Keratinocyte (primary cell): ENCODE measurements around the gene OPHN1. TPM values are rescaled to one million over a fixed set of nuclear protein-coding genes. Genes with fewer than 3 reads are reported as not detected.

ENCODE experiments used
- DNase-seq: peaks from one replicate; pipeline ENCODE4 v3.0.0-alpha.2; 2011; ENCODE audit warnings: low read depth, missing footprints, low spot score
- FAIRE-seq: peaks from 2 replicates; lab custom pipeline; 2011; peaks lifted over from hg19 to GRCh38; lab: Jason Lieb, UNC
- H2AFZ ChIP-seq: 2 replicates; pipeline ENCODE4 v1.6.0; 2012; ENCODE audit warnings: low read length, control low read depth, inconsistent platforms; ENCODE audit not compliant: control insufficient read depth
- H3K27ac ChIP-seq: 2 replicates; pipeline ENCODE4 v1.5.1; 2011; ENCODE audit warnings: low read length; ENCODE audit not compliant: control insufficient read depth, insufficient read depth
- H3K27me3 ChIP-seq: 3 replicates; pipeline ENCODE4 v1.6.0; 2011; ENCODE audit warnings: low read length; ENCODE audit not compliant: control insufficient read depth, insufficient read depth; ENCODE audit errors: extremely low read depth
- H3K36me3 ChIP-seq, 2 experiments: 2 replicates in 1 of 2; 3 replicates in 1 of 2; pipeline ENCODE4 v1.5.1; 2011; ENCODE audit warnings: low read length in 2 of 2, mild to moderate bottlenecking in 1 of 2; ENCODE audit not compliant: control insufficient read depth in 2 of 2, insufficient read depth in 2 of 2; ENCODE audit errors: extremely low read depth in 1 of 2
- H3K4me1 ChIP-seq: 3 replicates; pipeline ENCODE4 v1.5.1; 2011; ENCODE audit warnings: low read length; ENCODE audit not compliant: control insufficient read depth, insufficient read depth; ENCODE audit errors: extremely low read depth
- H3K4me2 ChIP-seq: 3 replicates; pipeline ENCODE4 v1.6.0; 2011; ENCODE audit warnings: low read depth, low read length; ENCODE audit not compliant: control insufficient read depth, insufficient read depth; ENCODE audit errors: extremely low read depth
- H3K4me3 ChIP-seq, 3 experiments: fragments of 200-600 bp in 1 of 3; sonication (generic) in 1 of 3; 2 replicates in 2 of 3; 3 replicates in 1 of 3; pipeline ENCODE4 v1.5.1; 2011 to 2016; ENCODE audit warnings: low read length in 3 of 3, mild to moderate bottlenecking in 3 of 3, control low read depth in 2 of 3, inconsistent platforms in 1 of 3, low read depth in 1 of 3, mixed read lengths in 1 of 3, mixed run types in 1 of 3, moderate library complexity in 1 of 3; ENCODE audit not compliant: control insufficient read depth in 2 of 3, insufficient read depth in 2 of 3; ENCODE audit errors: extremely low read depth in 1 of 3
- H3K79me2 ChIP-seq: 2 replicates; pipeline ENCODE4 v1.6.0; 2012; ENCODE audit warnings: low read length; ENCODE audit not compliant: control insufficient read depth, insufficient read depth
- H3K9ac ChIP-seq: 3 replicates; pipeline ENCODE4 v1.6.0; 2011; ENCODE audit warnings: low read length; ENCODE audit not compliant: control insufficient read depth, insufficient read depth; ENCODE audit errors: extremely low read depth
- H3K9me1 ChIP-seq: 3 replicates; pipeline ENCODE4 v1.6.0; 2011; ENCODE audit warnings: low read length; ENCODE audit not compliant: control insufficient read depth, insufficient read depth; ENCODE audit errors: extremely low read depth
- H3K9me3 ChIP-seq: 2 replicates; pipeline ENCODE4 v1.5.1; 2012; ENCODE audit warnings: low read depth, low read length; ENCODE audit not compliant: control insufficient read depth
- H4K20me1 ChIP-seq: 3 replicates; pipeline ENCODE4 v1.6.0; 2011; ENCODE audit warnings: low read length; ENCODE audit not compliant: control insufficient read depth, insufficient read depth; ENCODE audit errors: extremely low read depth
- EZH2 ChIP-seq: IDR thresholded peaks from one replicate; pipeline ENCODE4 v1.6.1; 2012; ENCODE audit warnings: inconsistent platforms, mild to moderate bottlenecking, low read length, moderate library complexity
- dilution Hi-C: fragments of 300-500 bp; cut with MboI; formaldehyde crosslinking; loops from one replicate; pipeline ENCODE4 v1.7.0; 2020; ENCODE audit warnings: low sequenced_read_pairs; ENCODE audit not compliant: extremely low pct_ligation_motif_present
- polyA plus RNA-seq, 5 experiments: library from polyadenylated mRNA; depleted of rRNA in 3 of 5; stranded (reverse) in 3 of 5; stranded (forward) in 1 of 5; unstranded in 1 of 5; fragments of >200 nt; gene quantifications; 1 replicate in 1 of 5; 2 replicates in 3 of 5; 3 replicates in 1 of 5; pipeline versions ENCODE4 v1.2.1 to v1.2.3, GENCODE V29; 2011 to 2012; ENCODE audit warnings: missing spikeins in 2 of 5, low read depth in 1 of 5, low replicate concordance in 1 of 5
- TF ChIP-seq, protein P1 (sequence below), 3 experiments: IDR thresholded peaks in 1 of 3; conservative IDR thresholded peaks in 1 of 3; optimal IDR thresholded peaks in 1 of 3; 2 replicates in 2 of 3; 3 replicates in 1 of 3; pipeline versions ENCODE3 to v1.5.1; 2011; ENCODE audit warnings: low read length in 3 of 3, mild to moderate bottlenecking in 3 of 3, moderate library complexity in 2 of 3, control low read depth in 1 of 3, inconsistent platforms in 1 of 3; ENCODE audit not compliant: insufficient read depth in 2 of 3; ENCODE audit errors: extremely low read depth in 1 of 3

Gene OPHN1
- polyA plus RNA-seq, 1 donor (not counting 4 experiments of a cell fraction or from before 2014, with no cell fraction given), result 3.1 TPM

DNA sequence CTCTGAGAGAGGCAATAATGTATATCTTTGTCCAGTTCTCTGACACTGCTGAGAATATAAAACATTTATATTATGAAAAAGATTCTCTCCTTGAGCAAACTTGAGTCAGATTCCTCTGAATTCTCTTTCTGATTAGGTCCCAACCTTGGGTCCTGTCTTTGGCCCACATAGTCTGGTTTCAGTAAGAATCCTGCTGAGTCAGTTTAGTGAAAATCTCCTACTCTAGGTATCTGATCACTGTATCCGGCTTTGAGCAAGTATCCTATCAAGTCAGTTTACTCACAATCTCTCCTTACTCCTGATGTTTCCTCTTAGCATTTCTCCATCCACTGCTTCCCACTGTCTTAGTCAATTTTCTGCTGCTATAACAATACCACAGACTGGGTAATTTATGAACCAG is 253.9 kb downstream of the OPHN1 start:
- H3K27me3 ChIP-seq, result no peaks in the 10 kb centered on the region
- dilution Hi-C loops, result no loop called here
- H3K27ac ChIP-seq, result no peak overlapping the region
- no peaks in the 10 kb centered on the region for H3K4me1 ChIP-seq
- no peak overlapping the region for H3K4me2 ChIP-seq
- no peaks in the 10 kb centered on the region for H3K9me3 ChIP-seq
- H3K4me3 ChIP-seq, result no peak overlapping the region
- H4K20me1 ChIP-seq, result no peaks in the 10 kb centered on the region
- FAIRE-seq, result no peak
- TF ChIP-seq, protein P1, sequence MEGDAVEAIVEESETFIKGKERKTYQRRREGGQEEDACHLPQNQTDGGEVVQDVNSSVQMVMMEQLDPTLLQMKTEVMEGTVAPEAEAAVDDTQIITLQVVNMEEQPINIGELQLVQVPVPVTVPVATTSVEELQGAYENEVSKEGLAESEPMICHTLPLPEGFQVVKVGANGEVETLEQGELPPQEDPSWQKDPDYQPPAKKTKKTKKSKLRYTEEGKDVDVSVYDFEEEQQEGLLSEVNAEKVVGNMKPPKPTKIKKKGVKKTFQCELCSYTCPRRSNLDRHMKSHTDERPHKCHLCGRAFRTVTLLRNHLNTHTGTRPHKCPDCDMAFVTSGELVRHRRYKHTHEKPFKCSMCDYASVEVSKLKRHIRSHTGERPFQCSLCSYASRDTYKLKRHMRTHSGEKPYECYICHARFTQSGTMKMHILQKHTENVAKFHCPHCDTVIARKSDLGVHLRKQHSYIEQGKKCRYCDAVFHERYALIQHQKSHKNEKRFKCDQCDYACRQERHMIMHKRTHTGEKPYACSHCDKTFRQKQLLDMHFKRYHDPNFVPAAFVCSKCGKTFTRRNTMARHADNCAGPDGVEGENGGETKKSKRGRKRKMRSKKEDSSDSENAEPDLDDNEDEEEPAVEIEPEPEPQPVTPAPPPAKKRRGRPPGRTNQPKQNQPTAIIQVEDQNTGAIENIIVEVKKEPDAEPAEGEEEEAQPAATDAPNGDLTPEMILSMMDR (optimal IDR thresholded peaks at IDR 0.05 in 1 of 3, IDR thresholded peaks at IDR 0.05 in 1 of 3, conservative IDR thresholded peaks at IDR 0.05 in 1 of 3; ENCODE audit: extremely low read depth in 1 of 3, insufficient read depth in 2 of 3, low read length in 3 of 3), result no peak
- no peak for TF ChIP-seq EZH2
- no peak overlapping the region for H3K9ac ChIP-seq
- no peaks in the 10 kb centered on the region for H3K79me2 ChIP-seq
- no peaks in the 10 kb centered on the region for H3K36me3 ChIP-seq
- DNase-seq, result no peak
- H3K9me1 ChIP-seq, result no peaks in the 10 kb centered on the region
- H2AFZ ChIP-seq, result no peak overlapping the region

DNA sequence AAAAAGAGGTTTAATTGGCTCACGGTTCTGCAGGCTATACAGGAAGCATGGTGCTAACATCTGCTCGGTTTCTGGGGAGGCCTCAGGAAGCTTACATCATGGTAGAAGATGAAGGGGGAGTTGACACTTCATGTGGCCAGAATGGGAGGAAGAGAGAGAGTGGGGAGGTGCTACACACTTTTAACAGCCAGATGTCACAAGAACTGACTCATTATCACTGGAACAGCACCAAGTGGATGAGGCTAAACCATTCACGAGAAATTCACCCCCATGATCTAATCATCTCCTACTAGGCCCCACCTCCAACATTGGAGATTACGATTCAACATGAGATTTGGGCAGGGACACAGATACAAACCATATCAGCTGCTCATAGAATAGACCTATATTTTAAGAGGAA is 255.8 kb downstream of the OPHN1 start:
- no peak for FAIRE-seq
- dilution Hi-C loops, result no loop called here

More for the DNA sequence above, 255.8 kb downstream of the OPHN1 start:
- DNase-seq, result no peak
- no peak overlapping the region for H3K4me2 ChIP-seq
- no peaks in the 10 kb centered on the region for H3K79me2 ChIP-seq
- H3K4me1 ChIP-seq, result no peaks in the 10 kb centered on the region
- no peaks in the 10 kb centered on the region for H4K20me1 ChIP-seq
- no peak overlapping the region for H3K27ac ChIP-seq
- H2AFZ ChIP-seq, result no peak overlapping the region
- H3K9ac ChIP-seq, result no peak overlapping the region
- no peaks in the 10 kb centered on the region for H3K27me3 ChIP-seq
- TF ChIP-seq EZH2, result no peak
- TF ChIP-seq, protein P1 (optimal IDR thresholded peaks at IDR 0.05 in 1 of 3, IDR thresholded peaks at IDR 0.05 in 1 of 3, conservative IDR thresholded peaks at IDR 0.05 in 1 of 3; ENCODE audit: extremely low read depth in 1 of 3, insufficient read depth in 2 of 3, low read length in 3 of 3), result no peak
- H3K4me3 ChIP-seq, result no peak overlapping the region
- H3K9me1 ChIP-seq, result no peaks in the 10 kb centered on the region
- H3K36me3 ChIP-seq, result no peaks in the 10 kb centered on the region
- H3K9me3 ChIP-seq, result no peaks in the 10 kb centered on the region
